Muscle of leg (tissue), 11 donors: Measurements from ENCODE around the gene ZNF500. TPM values are rescaled to one million over a fixed set of nuclear protein-coding genes. Genes with fewer than 3 reads are reported as not detected.
A peak's percentile ranks its signal among the peaks of the same experiment; 100 is the strongest.

Source experiments
- DNase-seq: peaks from one replicate; pipeline ENCODE4 v3.0.0; 2013
- H3K27ac ChIP-seq: one replicate; pipeline ENCODE4 v1.5.1; 2013; ENCODE audit warnings: mild to moderate bottlenecking, low read length, control low read depth
- H3K27me3 ChIP-seq: one replicate; pipeline ENCODE4 v1.6.1; 2013; ENCODE audit warnings: low read length; ENCODE audit not compliant: control insufficient read depth, insufficient read depth
- H3K36me3 ChIP-seq: one replicate; pipeline ENCODE4 v1.6.1; 2013; ENCODE audit warnings: low read length; ENCODE audit not compliant: control insufficient read depth, insufficient read depth
- H3K4me1 ChIP-seq: one replicate; pipeline ENCODE4 v1.6.1; 2013; ENCODE audit warnings: low read length; ENCODE audit not compliant: control insufficient read depth, insufficient read depth
- H3K4me3 ChIP-seq: one replicate; pipeline ENCODE4 v1.5.1; 2013; ENCODE audit warnings: low read length, control low read depth
- H3K9me3 ChIP-seq: replicated peaks from 2 replicates; pipeline ENCODE4 v1.6.1; 2013; ENCODE audit warnings: low read depth, low read length; ENCODE audit not compliant: control insufficient read depth
- WGBS: methylation state at CpG from one replicate; pipeline ENCODE4 v1.1.5; 2013; ENCODE audit warnings: missing lambda C conversion rate; ENCODE audit not compliant: insufficient coverage; 5-methylcytosine and 5-hydroxymethylcytosine counted together
- polyA plus RNA-seq, 8 donors: library from polyadenylated mRNA; unstranded; fragments of 120-200 nt; gene quantifications; one replicate each; pipeline versions ENCODE4 v1.2.1 to v1.2.3, GENCODE V29; 2013; ENCODE audit warnings: inconsistent platforms in 1 of 8, low replicate concordance in 1 of 8; ENCODE audit not compliant: insufficient read length in 8 of 8, insufficient read depth in 1 of 8
- total RNA-seq: library from RNA; stranded (reverse); fragments of 120-200 nt; gene quantifications from one replicate; pipeline ENCODE4 v1.2.4, GENCODE V29; 2013

ZNF500 gene
- total and polyA plus RNA-seq, 9 donors = 9.0 to 12.9 (median 10.1) TPM

DNA sequence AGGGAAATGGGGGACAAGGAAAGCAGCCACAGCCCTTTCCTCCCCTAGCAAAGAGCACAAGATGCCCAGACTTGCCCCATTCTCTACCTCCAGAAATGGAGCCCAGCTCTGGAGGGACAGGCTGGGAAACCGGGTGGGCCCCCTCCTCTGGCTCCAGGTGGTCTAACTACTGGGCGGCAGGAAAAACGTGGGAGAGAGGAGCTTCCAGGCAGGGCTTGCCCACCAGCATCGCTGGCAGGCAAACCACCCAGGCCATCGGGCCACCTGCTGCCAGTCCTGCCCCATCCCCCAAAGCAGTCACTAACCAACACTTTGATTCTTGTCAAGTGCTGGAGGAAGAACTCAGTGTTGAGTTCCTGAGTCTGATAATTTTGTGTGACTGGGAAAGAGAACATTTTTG lies 48.5 kb downstream of the ZNF500 start:
- no peaks in the 10 kb centered on the region for H3K4me1 ChIP-seq
- no CpG with 5 or more reads among the region's 5 CpGs for WGBS
- no peak overlapping the region for H3K27ac ChIP-seq
- H3K27me3 ChIP-seq = no peaks in the 10 kb centered on the region
- no peak overlapping the region for H3K4me3 ChIP-seq
- H3K9me3 ChIP-seq = no peaks in the 10 kb centered on the region
- peaks cover 41% of the 10 kb centered on the region for H3K36me3 ChIP-seq
- DNase-seq = no peak

DNA sequence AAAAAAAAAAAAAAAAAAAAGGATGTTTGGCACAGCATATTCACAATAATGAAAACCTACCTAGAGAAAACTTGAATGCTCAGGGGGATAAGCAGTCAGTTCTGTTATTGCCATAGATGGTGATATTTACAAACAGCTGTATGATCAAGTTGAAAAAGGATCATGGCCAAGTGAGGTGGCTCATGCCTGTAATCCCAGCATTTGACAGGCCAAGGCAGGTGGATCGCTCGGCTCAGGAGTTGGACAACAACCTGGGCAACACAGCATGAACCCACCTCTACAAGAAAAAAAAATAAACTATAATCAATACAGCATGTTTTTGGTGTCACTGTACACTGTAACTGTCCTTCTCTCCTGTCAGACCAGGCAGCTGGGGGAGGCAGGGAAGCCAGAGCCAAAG lies 52.0 kb downstream of the ZNF500 start:
- WGBS = no CpG with 5 or more reads among the region's 2 CpGs

DNA sequence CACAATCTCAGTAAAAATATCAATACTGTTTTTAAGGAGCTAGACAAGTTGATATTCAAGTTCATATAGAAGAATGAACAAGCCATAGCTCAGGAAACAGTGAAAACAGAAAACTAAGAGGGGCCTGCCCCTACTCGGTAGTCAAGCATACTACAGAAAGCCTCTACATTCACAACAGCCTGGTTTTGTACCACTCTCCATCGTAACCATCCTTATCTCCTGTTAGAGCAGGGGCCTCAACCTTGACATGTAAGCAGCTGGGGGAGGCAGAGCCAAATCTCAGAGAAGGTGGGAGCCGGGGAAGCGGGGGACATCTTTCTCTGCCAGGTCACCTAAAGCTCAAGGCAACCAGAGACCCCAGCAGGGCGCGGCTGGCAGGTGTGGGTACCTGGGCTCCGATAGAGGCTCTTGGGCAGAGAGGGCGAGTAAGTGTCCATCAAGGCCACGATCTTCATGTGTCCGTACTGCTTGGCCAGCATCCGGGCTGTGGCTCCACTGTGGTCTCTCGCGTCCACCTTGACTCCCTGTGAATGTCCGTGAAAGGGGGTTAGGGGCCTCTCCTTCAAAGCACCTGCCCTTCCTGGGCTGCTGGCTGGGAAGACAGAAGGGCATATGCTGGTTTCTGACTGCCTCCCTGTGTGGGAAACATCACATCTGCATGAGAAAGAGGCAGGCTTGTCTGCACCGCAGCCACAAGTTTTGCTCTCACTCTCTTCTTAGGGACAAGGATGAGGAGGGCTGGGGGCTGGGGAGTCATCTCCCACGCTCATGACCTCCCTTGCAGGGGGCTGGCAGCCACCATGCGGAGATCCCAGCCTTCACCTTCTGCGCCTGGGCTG lies 53.1 kb downstream of the ZNF500 start:
- no peak for DNase-seq
- Histone ChIP-seq H3K27ac (no peak overlapping the region), H3K4me3 (no peak overlapping the region), H3K27me3 (no peaks in the 10 kb centered on the region), H3K9me3 (no peaks in the 10 kb centered on the region), H3K36me3 (peaks cover 45% of the 10 kb centered on the region), H3K4me1 (no peaks in the 10 kb centered on the region)
- WGBS = 89% methylated on average over 14 of the region's 18 CpGs

More for the DNA sequence above, 52.0 kb downstream of the ZNF500 start:
- Histone ChIP-seq H3K27ac (no peak overlapping the region), H3K4me1 (no peaks in the 10 kb centered on the region), H3K4me3 (no peak overlapping the region), H3K36me3 (peaks cover 40% of the 10 kb centered on the region), H3K9me3 (no peaks in the 10 kb centered on the region), H3K27me3 (no peaks in the 10 kb centered on the region)
- DNase-seq = no peak

DNA sequence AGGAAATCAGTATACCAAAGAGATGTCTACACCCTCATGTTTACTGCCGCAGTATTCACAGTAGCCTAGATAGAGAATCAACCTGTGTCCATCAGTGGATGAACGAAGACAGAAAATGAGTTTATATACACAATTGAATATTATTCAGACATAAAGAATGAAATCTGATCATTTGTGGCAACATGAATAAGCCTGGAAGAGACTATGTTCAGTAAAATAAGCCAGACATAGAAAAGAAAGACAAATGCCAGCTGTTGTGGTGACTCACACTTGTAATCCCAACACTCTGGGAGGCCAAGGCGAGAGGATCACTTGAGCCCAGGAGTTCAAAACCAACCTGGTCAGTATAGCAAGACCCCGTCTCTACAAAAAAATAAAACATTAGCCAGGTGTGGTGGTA lies 57.5 kb downstream of the ZNF500 start:
- 100% methylated on average over 2 of the region's 4 CpGs for WGBS
- H3K4me1 ChIP-seq = no peaks in the 10 kb centered on the region
- no peaks in the 10 kb centered on the region for H3K9me3 ChIP-seq
- peaks cover 47% of the 10 kb centered on the region for H3K36me3 ChIP-seq
- H3K4me3 ChIP-seq = no peak overlapping the region
- DNase-seq = no peak
- H3K27ac ChIP-seq = no peak overlapping the region
- H3K27me3 ChIP-seq = no peaks in the 10 kb centered on the region

DNA sequence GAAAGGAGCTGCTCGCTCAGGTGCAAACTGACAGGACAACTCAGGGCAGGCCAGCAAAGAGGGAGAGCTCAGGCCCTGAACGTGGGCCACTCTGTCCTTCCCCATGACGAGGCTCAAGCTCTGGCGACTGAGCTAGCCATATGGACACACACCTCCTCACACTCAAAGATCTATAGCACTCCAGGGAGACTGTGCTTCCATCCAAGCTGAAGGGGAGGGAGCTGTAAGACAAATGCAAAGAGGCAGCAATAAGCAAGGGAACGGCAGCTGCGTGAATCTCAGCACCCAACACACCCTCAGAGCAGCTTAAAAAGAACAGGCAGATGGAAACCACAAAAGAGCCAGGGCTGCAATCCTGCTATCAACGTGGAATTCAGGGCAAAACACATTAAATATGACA lies 60.1 kb downstream of the ZNF500 start:
- Histone ChIP-seq H3K9me3 (no peaks in the 10 kb centered on the region), H3K4me3 (no peak overlapping the region), H3K36me3 (peaks cover 53% of the 10 kb centered on the region), H3K4me1 (no peaks in the 10 kb centered on the region), H3K27ac (no peak overlapping the region), H3K27me3 (no peaks in the 10 kb centered on the region)
- WGBS = 59% methylated on average over 4 of the region's 7 CpGs
- peak; percentile 36 for DNase-seq

DNA sequence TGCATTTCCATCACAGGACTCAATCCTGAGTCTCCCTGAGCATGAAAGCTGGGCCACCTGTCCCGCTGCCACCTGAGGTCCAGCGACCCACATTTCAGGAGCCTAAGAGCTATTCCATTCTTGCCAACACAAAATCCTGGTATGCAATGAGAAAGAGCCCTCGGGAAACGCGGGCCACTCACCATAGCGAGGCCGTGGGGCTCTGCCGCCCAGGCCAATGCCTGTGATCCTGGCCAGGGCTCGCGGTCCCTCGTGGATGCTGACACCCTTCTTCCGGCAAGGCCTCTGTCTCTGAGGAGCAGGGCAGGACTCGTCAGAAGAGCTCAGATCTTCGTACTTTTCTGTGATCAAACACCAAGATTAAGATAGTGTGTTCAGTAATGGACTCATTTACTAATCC lies 62.0 kb downstream of the ZNF500 start:
- no peaks in the 10 kb centered on the region for H3K9me3 ChIP-seq
- 94% methylated on average over 11 of the region's 14 CpGs for WGBS
- H3K4me3 ChIP-seq = no peak overlapping the region
- H3K4me1 ChIP-seq = no peaks in the 10 kb centered on the region
- DNase-seq = no peak
- H3K36me3 ChIP-seq = peaks cover 68% of the 10 kb centered on the region
- no peaks in the 10 kb centered on the region for H3K27me3 ChIP-seq
- no peak overlapping the region for H3K27ac ChIP-seq

DNA sequence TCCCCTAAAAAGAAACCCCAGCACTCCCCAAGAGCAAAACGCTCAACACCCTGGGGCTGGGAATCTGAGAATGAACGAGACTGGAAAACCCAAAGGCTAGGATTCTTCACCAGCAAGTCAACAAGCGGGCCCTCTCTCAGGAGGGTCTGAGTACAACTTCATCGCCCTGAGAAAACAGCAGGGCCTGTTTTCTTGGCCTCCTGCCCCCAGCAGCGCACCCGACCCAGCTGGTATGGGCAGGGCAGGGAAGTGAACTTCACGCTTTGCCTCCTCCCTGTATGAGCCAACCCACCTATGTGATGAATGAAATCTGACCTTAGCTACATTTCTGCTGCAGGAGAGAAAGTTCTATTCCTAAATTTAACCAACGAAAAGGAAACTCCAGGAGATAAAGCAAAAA lies 62.5 kb downstream of the ZNF500 start:
- no peak for DNase-seq
- H3K27me3 ChIP-seq = no peaks in the 10 kb centered on the region
- H3K27ac ChIP-seq = no peak overlapping the region
- H3K9me3 ChIP-seq = no peaks in the 10 kb centered on the region
- H3K4me3 ChIP-seq = no peak overlapping the region
- no peaks in the 10 kb centered on the region for H3K4me1 ChIP-seq
- peaks cover 68% of the 10 kb centered on the region for H3K36me3 ChIP-seq
- WGBS = 100% methylated on average over 2 of the region's 8 CpGs

DNA sequence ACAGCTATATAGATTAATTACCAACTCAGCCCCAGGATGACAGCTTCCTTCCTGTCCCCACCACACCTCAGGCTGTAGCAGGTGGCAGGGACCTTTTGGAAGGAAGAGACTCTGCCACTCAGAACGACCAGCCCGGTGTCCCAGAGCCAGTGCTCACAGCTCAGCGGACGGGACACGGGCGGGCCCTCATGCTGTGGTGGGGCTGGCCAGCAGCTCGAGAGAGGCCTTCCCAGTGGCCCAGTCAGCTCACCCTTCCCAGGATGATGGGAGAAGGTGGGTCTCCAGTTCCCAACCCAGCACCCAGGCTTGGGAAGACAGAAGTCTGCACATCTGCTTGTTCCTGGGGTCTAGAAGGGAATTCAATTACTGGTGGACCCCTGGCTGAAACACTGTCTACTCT lies 63.1 kb downstream of the ZNF500 start:
- peaks cover 72% of the 10 kb centered on the region for H3K36me3 ChIP-seq
- H3K27me3 ChIP-seq = no peaks in the 10 kb centered on the region
- no peak for DNase-seq
- H3K9me3 ChIP-seq = no peaks in the 10 kb centered on the region
- WGBS = 100% methylated on average over 1 of the region's 7 CpGs
- H3K27ac ChIP-seq = no peak overlapping the region
- H3K4me3 ChIP-seq = no peak overlapping the region
- no peaks in the 10 kb centered on the region for H3K4me1 ChIP-seq

DNA sequence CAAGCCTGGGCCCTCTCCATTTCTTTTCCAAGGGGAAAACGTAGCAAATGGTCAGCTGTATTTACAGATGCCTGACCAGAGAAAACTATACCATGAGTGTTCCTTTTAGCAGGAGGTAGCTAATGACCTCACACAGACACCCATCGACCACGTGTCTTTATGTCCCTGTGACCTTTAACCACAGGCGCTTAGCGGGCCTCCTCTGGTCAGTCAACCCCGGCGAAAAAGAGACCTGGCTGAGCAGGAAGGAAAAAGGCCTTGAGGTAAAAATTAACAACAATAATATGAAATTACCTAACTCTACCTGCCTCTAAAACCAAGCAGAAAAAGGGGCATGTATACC lies 64.5 kb downstream of the ZNF500 start:
- no peak for DNase-seq
- Histone ChIP-seq H3K27me3 (no peaks in the 10 kb centered on the region), H3K27ac (no peak overlapping the region), H3K36me3 (peaks cover 87% of the 10 kb centered on the region), H3K9me3 (no peaks in the 10 kb centered on the region), H3K4me3 (no peak overlapping the region), H3K4me1 (no peaks in the 10 kb centered on the region)
- 53% methylated on average over 3 of the region's 7 CpGs for WGBS

DNA sequence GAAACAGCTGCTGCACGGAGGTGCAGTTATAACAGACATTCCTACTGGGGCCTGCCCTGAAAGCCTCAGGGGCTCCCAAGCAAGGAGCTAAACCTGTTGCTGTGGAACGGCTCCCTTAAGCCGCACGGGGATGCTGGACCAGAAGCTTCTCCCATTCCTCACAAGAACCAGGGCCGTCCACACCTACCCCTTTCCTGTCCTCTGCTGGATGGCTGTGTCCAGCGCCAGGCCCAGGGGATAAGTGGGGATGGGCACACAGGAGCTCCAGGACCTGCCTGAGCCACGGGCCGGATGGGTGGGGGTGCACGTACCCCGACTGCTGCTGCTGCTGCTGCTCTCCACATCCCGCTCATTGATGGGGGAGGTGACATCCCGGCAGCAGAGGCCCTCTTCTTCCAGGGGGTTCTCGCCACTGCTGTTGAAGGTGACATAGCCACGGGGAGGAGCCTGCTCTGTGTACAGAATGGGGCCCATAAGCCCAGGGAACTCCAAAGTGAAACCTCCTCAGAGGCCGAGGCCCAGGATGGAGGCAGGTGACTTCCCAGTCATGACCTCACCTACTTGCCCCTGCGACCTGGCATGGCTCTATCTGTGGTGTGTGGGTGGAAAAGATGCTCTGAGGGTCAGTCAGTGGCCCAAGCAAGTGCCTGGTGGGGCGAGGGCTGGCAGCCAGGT lies 65.0 kb downstream of the ZNF500 start:
- Histone ChIP-seq H3K4me1 (no peaks in the 10 kb centered on the region), H3K36me3 (peaks cover 87% of the 10 kb centered on the region), H3K27me3 (no peaks in the 10 kb centered on the region), H3K4me3 (no peak overlapping the region), H3K9me3 (no peaks in the 10 kb centered on the region), H3K27ac (no peak overlapping the region)
- WGBS = 81% methylated on average over 7 of the region's 17 CpGs
- DNase-seq = no peak
